Nephron progenitor cell (in vitro differentiated cells): ENCODE results near the gene RRP1B.

Experiments used
- DNase-seq: peaks from one replicate; pipeline ENCODE4 v3.0.0; 2021
- H3K27ac Mint-ChIP-seq: 2 replicates; pipeline ENCODE4 v1.8.0; 2021; ENCODE audit warnings: mild to moderate bottlenecking, moderate library complexity, mixed read lengths
- H3K27me3 Mint-ChIP-seq: 2 replicates; pipeline ENCODE4 v1.8.0; 2021; ENCODE audit warnings: mild to moderate bottlenecking, low read depth, mixed read lengths; ENCODE audit not compliant: poor library complexity
- H3K36me3 Mint-ChIP-seq: 2 replicates; pipeline ENCODE4 v1.8.0; 2021; ENCODE audit warnings: low read depth, mixed read lengths
- H3K4me1 Mint-ChIP-seq: 2 replicates; pipeline ENCODE4 v1.8.0; 2021; ENCODE audit warnings: mixed read lengths
- H3K4me3 Mint-ChIP-seq: 2 replicates; pipeline ENCODE4 v1.8.0; 2021; ENCODE audit warnings: mild to moderate bottlenecking, moderate library complexity, mixed read lengths
- H3K9me3 Mint-ChIP-seq: 2 replicates; pipeline ENCODE4 v1.8.0; 2021; ENCODE audit warnings: mild to moderate bottlenecking, moderate library complexity, mixed read lengths
- TF ChIP-seq, protein P1 (sequence below): fragments of 200-600 bp; sonication (generic); IDR thresholded peaks from 2 replicates; pipeline ENCODE4 v1.5.0; 2021; ENCODE audit warnings: antibody characterized with exemption

RRP1B gene

GRCh38 chr21:43618940-43619339 is 40.4 kb upstream of the RRP1B start:
- DNase-seq, result no peak
- H3K4me1 Mint-ChIP-seq, result no peaks in the 10 kb centered on the region
- H3K36me3 Mint-ChIP-seq, result peaks cover 29% of the 10 kb centered on the region
- H3K27ac Mint-ChIP-seq, result no peak overlapping the region
- no peak overlapping the region for H3K4me3 Mint-ChIP-seq
- TF ChIP-seq, protein P1, sequence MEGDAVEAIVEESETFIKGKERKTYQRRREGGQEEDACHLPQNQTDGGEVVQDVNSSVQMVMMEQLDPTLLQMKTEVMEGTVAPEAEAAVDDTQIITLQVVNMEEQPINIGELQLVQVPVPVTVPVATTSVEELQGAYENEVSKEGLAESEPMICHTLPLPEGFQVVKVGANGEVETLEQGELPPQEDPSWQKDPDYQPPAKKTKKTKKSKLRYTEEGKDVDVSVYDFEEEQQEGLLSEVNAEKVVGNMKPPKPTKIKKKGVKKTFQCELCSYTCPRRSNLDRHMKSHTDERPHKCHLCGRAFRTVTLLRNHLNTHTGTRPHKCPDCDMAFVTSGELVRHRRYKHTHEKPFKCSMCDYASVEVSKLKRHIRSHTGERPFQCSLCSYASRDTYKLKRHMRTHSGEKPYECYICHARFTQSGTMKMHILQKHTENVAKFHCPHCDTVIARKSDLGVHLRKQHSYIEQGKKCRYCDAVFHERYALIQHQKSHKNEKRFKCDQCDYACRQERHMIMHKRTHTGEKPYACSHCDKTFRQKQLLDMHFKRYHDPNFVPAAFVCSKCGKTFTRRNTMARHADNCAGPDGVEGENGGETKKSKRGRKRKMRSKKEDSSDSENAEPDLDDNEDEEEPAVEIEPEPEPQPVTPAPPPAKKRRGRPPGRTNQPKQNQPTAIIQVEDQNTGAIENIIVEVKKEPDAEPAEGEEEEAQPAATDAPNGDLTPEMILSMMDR, result no peak
- H3K27me3 Mint-ChIP-seq, result peaks cover 13% of the 10 kb centered on the region
- peaks cover 28% of the 10 kb centered on the region for H3K9me3 Mint-ChIP-seq

DNA sequence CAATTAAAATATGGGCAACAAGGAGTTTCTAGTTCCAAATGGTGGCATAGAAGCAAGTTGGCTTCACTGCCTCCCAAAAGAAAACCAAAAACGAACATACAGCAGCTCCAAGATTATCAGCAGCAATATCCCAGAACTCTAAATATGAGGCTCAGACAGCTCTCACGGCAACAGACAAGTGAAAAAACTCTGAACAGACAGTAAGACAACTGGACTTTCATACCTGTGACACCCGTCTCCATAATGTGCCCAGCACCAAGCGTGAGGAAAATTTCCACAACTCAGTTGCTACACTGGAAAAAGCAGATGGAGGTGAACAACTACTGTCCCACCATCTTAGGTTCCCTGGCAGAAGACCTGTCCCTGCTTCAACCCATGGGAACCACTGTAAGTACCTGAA is 40.0 kb upstream of the RRP1B start:
- TF ChIP-seq, protein P1, result no peak
- H3K27me3 Mint-ChIP-seq, result peaks cover 13% of the 10 kb centered on the region
- H3K27ac Mint-ChIP-seq, result no peak overlapping the region
- H3K9me3 Mint-ChIP-seq, result peaks cover 28% of the 10 kb centered on the region
- H3K4me3 Mint-ChIP-seq, result no peak overlapping the region
- H3K36me3 Mint-ChIP-seq, result peaks cover 29% of the 10 kb centered on the region
- peaks cover 1% of the 10 kb centered on the region for H3K4me1 Mint-ChIP-seq
- no peak for DNase-seq

GRCh38 chr21:43619856-43620255 is 39.5 kb upstream of the RRP1B start:
- Mint-ChIP-seq H3K4me3 (no peak overlapping the region), H3K36me3 (peaks cover 29% of the 10 kb centered on the region), H3K27ac (no peak overlapping the region), H3K9me3 (peaks cover 28% of the 10 kb centered on the region), H3K27me3 (peaks cover 13% of the 10 kb centered on the region), H3K4me1 (peaks cover 6% of the 10 kb centered on the region)
- TF ChIP-seq, protein P1, result no peak
- DNase-seq, result no peak

DNA sequence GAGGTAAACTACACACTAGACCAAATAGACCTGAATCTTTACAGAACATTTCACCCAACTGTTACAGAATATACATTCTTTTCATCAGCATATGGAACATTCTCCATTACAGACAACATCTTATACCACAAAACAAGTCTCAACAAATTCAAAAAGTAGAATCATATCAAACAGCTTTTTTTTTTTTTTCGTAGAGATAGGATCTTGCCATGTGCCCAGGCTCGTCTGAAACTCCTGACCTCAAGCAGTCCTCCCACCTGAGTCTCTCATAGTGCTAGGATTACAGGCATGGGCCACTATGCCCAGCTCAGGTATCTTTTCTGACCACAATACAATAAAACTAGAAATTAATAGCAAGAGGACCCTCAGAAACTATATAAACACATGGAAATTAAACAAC is 36.6 kb upstream of the RRP1B start:
- TF ChIP-seq, protein P1, result no peak
- peaks cover 18% of the 10 kb centered on the region for H3K27me3 Mint-ChIP-seq
- H3K9me3 Mint-ChIP-seq, result peaks cover 30% of the 10 kb centered on the region
- H3K36me3 Mint-ChIP-seq, result peaks cover 31% of the 10 kb centered on the region
- H3K27ac Mint-ChIP-seq, result no peak overlapping the region
- DNase-seq, result no peak
- H3K4me1 Mint-ChIP-seq, result peaks cover 8% of the 10 kb centered on the region
- no peak overlapping the region for H3K4me3 Mint-ChIP-seq

GRCh38 chr21:43623588-43623987 is 35.8 kb upstream of the RRP1B start:
- TF ChIP-seq, protein P1, result no peak
- peaks cover 16% of the 10 kb centered on the region for H3K27me3 Mint-ChIP-seq
- peaks cover 39% of the 10 kb centered on the region for H3K36me3 Mint-ChIP-seq
- H3K27ac Mint-ChIP-seq, result no peak overlapping the region
- no peak for DNase-seq
- H3K4me1 Mint-ChIP-seq, result peaks cover 8% of the 10 kb centered on the region
- no peak overlapping the region for H3K4me3 Mint-ChIP-seq
- H3K9me3 Mint-ChIP-seq, result peaks cover 38% of the 10 kb centered on the region

DNA sequence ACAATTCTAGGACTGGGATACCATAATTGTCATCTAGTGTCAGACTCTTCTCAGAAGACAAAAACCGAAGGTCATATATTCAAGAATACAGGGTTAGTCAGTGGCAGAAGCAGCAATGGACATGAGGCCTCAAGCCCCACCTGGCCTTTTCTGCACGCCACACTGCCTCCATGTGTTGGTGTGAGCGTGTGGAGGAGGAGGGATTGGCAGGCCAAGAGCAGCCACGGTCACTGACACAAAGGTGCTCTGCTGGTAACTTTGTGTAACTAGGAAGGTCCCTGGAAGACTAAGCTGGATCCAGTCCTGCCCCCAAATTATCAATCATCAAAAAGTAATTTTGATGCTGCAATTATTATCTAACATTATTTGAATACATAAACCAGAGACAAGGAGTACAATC is 35.0 kb upstream of the RRP1B start:
- peaks cover 8% of the 10 kb centered on the region for H3K4me1 Mint-ChIP-seq
- H3K27ac Mint-ChIP-seq, result no peak overlapping the region
- DNase-seq, result no peak
- no peak overlapping the region for H3K4me3 Mint-ChIP-seq
- H3K36me3 Mint-ChIP-seq, result peaks cover 43% of the 10 kb centered on the region
- H3K27me3 Mint-ChIP-seq, result peaks cover 16% of the 10 kb centered on the region
- H3K9me3 Mint-ChIP-seq, result peaks cover 43% of the 10 kb centered on the region
- TF ChIP-seq, protein P1, result no peak
